Smooth muscle cell (in vitro differentiated cells): Measurements from ENCODE around the gene PLB1. TPM values are rescaled to one million over a fixed set of nuclear protein-coding genes. Genes with fewer than 3 reads are reported as not detected.

Experiments
- DNase-seq: peaks from one replicate; lab custom pipeline; 2025; ENCODE audit not compliant: unreplicated experiment; lab: John Stamatoyannopoulos, UW
- H2AFZ ChIP-seq: fragments of 200-600 bp; sonication (generic); 2 replicates; pipeline ENCODE4 v1.6.0; 2016; ENCODE audit warnings: antibody characterized with exemption, low read depth, mild to moderate bottlenecking
- H3F3A ChIP-seq: fragments of 200-600 bp; sonication (generic); 2 replicates; pipeline ENCODE4 v1.6.0; 2017; ENCODE audit warnings: antibody characterized with exemption, low read depth
- H3K27ac ChIP-seq: fragments of 200-600 bp; sonication (generic); 2 replicates; pipeline ENCODE4 v1.5.1; 2016; ENCODE audit warnings: low read depth, mild to moderate bottlenecking
- H3K27me3 ChIP-seq: fragments of 200-600 bp; sonication (generic); 2 replicates; pipeline ENCODE4 v1.6.1; 2016; ENCODE audit warnings: low read depth, mild to moderate bottlenecking
- H3K36me3 ChIP-seq: fragments of 200-600 bp; sonication (generic); 2 replicates; pipeline ENCODE4 v1.5.1; 2016; ENCODE audit warnings: low read depth
- H3K4me1 ChIP-seq: fragments of 200-600 bp; sonication (generic); 2 replicates; pipeline ENCODE4 v1.5.1; 2016; ENCODE audit warnings: low read depth
- H3K4me2 ChIP-seq: fragments of 200-600 bp; sonication (generic); 2 replicates; pipeline ENCODE4 v1.6.0; 2016; ENCODE audit warnings: mild to moderate bottlenecking
- H3K4me3 ChIP-seq: fragments of 200-600 bp; sonication (generic); 2 replicates; pipeline ENCODE4 v1.5.1; 2016; ENCODE audit warnings: mild to moderate bottlenecking
- H3K79me2 ChIP-seq: fragments of 200-600 bp; sonication (generic); 2 replicates; pipeline ENCODE4 v1.6.0; 2016; ENCODE audit warnings: low read depth, mild to moderate bottlenecking
- H3K9ac ChIP-seq: fragments of 200-600 bp; sonication (generic); 2 replicates; pipeline ENCODE4 v1.6.0; 2016; ENCODE audit warnings: low read depth
- H3K9me3 ChIP-seq: fragments of 200-600 bp; sonication (generic); replicated peaks from 2 replicates; pipeline ENCODE4 v1.5.1; 2016; ENCODE audit warnings: low read depth
- H4K20me1 ChIP-seq: fragments of 200-600 bp; sonication (generic); 2 replicates; pipeline ENCODE4 v1.6.0; 2016; ENCODE audit warnings: low read depth
- WGBS: methylation state at CpG from one replicate; pipeline ENCODE4 v1.1.7; 2016; ENCODE audit warnings: low lambda C conversion rate; 5-methylcytosine and 5-hydroxymethylcytosine counted together
- polyA plus RNA-seq: library from polyadenylated mRNA; unstranded; fragments of >200 nt; fragmentation: Nextera tagmentation; extraction: Ambion mirVana; gene quantifications from 2 replicates; pipeline ENCODE4 v1.2.1, GENCODE V29; 2016
- total RNA-seq: library from RNA; depleted of rRNA; stranded (reverse); fragments of >200 nt; gene quantifications from 2 replicates; pipeline ENCODE4 v1.2.3, GENCODE V29; 2014
- TF ChIP-seq, protein P1 (sequence below): fragments of 200-600 bp; sonication (generic); IDR thresholded peaks from 2 replicates; pipeline ENCODE4 v1.5.1; 2017; ENCODE audit warnings: borderline replicate concordance, mild to moderate bottlenecking, antibody characterized with exemption; ENCODE audit not compliant: insufficient read depth, poor library complexity, severe bottlenecking

PLB1 gene
- total and polyA plus RNA-seq, 2 experiments from 2014 or later = 0.75 to 8.7 TPM

DNA sequence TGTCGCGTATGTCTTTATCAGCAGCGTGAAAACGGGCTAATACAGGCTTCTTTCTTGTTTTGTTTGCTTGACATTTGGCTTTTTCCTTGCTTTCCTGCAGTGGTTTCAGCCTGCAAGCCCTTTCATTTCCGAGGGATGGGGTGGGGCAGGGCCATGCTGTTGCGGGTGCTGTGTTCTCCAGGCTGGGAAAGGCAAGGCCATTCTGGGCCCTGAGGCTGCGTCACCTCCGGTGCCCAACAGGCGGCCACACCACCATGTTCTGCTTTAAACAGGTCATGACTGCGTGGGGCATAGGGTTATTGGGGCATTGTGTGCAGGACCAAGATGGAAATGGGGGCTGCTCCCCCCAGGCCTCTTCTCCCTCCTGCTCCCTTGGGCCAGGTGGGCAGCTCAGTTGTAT is 38.6 kb upstream of the PLB1 start:
- Histone ChIP-seq H3K4me1 (no peaks in the 10 kb centered on the region), H4K20me1 (no peaks in the 10 kb centered on the region), H3K9ac (no peak overlapping the region), H3F3A (no peaks in the 10 kb centered on the region), H3K4me3 (no peak overlapping the region), H3K27ac (no peak overlapping the region), H3K4me2 (no peak overlapping the region), H3K27me3 (no peaks in the 10 kb centered on the region), H3K9me3 (no peaks in the 10 kb centered on the region), H3K36me3 (no peaks in the 10 kb centered on the region), H2AFZ (no peak overlapping the region), H3K79me2 (no peaks in the 10 kb centered on the region)
- TF ChIP-seq, protein P1, sequence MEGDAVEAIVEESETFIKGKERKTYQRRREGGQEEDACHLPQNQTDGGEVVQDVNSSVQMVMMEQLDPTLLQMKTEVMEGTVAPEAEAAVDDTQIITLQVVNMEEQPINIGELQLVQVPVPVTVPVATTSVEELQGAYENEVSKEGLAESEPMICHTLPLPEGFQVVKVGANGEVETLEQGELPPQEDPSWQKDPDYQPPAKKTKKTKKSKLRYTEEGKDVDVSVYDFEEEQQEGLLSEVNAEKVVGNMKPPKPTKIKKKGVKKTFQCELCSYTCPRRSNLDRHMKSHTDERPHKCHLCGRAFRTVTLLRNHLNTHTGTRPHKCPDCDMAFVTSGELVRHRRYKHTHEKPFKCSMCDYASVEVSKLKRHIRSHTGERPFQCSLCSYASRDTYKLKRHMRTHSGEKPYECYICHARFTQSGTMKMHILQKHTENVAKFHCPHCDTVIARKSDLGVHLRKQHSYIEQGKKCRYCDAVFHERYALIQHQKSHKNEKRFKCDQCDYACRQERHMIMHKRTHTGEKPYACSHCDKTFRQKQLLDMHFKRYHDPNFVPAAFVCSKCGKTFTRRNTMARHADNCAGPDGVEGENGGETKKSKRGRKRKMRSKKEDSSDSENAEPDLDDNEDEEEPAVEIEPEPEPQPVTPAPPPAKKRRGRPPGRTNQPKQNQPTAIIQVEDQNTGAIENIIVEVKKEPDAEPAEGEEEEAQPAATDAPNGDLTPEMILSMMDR = no peak
- no peak for DNase-seq
- WGBS = 92% methylated on average over 10 of the region's 10 CpGs

DNA sequence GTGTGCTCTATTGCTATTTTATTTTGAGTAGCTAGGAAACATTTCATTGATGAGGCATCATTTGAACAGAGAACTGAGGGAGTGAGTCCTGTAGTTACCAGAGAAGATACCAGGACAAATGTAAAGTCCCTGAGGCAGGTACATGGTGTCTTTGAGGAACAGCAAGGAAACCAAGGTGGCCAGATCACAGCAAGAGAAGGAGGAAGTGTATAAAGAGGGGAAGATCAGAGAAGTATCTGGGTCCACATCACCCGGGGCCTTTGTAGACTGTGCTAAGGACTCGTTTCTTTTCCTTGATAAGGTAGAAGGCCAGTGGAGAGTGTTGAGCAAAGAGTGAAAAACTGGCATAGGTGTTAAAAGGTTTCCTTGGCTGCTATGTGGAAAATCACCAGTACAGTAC is 34.8 kb upstream of the PLB1 start:
- Histone ChIP-seq H3K27me3 (no peaks in the 10 kb centered on the region), H3K4me3 (no peak overlapping the region), H3K9me3 (no peaks in the 10 kb centered on the region), H3K36me3 (no peaks in the 10 kb centered on the region), H3K79me2 (no peaks in the 10 kb centered on the region), H2AFZ (no peak overlapping the region), H3K4me2 (no peak overlapping the region), H3F3A (peaks cover 4% of the 10 kb centered on the region), H3K27ac (no peak overlapping the region), H3K4me1 (no peaks in the 10 kb centered on the region), H3K9ac (no peak overlapping the region), H4K20me1 (no peaks in the 10 kb centered on the region)
- 88% methylated on average over 2 of the region's 2 CpGs for WGBS
- TF ChIP-seq, protein P1 = no peak
- DNase-seq = no peak

DNA sequence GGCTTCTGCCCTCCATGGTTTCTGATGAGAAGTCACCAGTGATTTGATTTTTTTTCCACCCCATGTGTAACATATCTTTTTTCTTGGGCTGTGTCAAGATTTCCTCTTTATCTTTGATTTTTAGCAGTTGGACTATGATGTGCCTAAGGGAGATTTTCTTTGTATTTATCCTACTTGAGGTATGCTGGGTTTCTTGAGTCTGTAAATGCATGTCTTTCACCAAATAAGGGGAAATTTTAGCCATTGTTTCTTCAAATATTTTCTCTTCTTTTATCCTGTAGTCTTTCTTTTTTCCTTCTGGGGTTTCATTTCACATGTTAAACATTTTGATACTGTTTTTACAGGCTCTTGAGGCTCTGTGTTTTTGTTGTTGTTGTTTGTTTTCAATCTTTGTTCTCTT is 33.7 kb upstream of the PLB1 start:
- no peak overlapping the region for H2AFZ ChIP-seq
- H3K79me2 ChIP-seq = no peaks in the 10 kb centered on the region
- no peaks in the 10 kb centered on the region for H4K20me1 ChIP-seq
- peaks cover 4% of the 10 kb centered on the region for H3F3A ChIP-seq
- no peak overlapping the region for H3K4me2 ChIP-seq
- H3K9me3 ChIP-seq = no peaks in the 10 kb centered on the region
- no peak overlapping the region for H3K4me3 ChIP-seq
- no peak overlapping the region for H3K27ac ChIP-seq
- H3K36me3 ChIP-seq = no peaks in the 10 kb centered on the region
- no peak for DNase-seq
- no peak overlapping the region for H3K9ac ChIP-seq
- no peaks in the 10 kb centered on the region for H3K27me3 ChIP-seq
- H3K4me1 ChIP-seq = no peaks in the 10 kb centered on the region
- TF ChIP-seq, protein P1 = no peak

DNA sequence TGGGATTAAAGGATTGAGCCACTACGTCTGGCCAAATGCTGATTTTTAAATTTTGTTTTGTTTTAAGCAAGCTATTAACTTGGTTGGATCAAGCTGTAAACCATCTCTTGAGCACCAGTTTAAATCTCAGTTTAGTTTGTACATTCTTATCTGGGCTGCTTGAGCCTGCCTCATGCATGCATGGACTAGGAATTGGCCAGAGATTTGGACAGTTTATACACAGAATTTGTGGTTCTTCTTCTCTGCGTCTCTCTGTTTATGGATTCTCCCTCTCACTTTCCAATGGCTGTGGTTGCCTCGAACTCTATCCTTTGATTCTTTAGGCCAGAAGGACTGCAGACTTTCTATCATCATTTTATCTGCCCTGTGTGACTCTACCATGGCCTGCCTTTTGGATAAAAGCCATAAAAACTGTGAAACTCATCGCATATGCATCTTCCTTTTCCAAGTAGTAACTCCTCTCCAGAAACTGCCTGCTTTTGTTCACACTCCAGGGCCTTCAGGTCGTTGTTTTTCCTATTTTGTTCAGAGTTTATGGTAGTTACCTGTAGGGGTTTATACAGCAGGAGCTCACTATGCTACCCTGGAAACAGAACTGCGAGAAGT is 32.5 kb upstream of the PLB1 start:
- H3K27ac ChIP-seq = peak overlapping the region; percentile 50
- H3K79me2 ChIP-seq = no peaks in the 10 kb centered on the region
- H3K4me2 ChIP-seq = peak overlapping the region; percentile 69
- no peak overlapping the region for H3K9ac ChIP-seq
- DNase-seq = no peak
- no peaks in the 10 kb centered on the region for H3K4me1 ChIP-seq
- H4K20me1 ChIP-seq = no peaks in the 10 kb centered on the region
- TF ChIP-seq, protein P1 = no peak
- no peaks in the 10 kb centered on the region for H3K9me3 ChIP-seq
- H3K27me3 ChIP-seq = no peaks in the 10 kb centered on the region
- WGBS = 37% methylated on average over 6 of the region's 6 CpGs
- peaks cover 4% of the 10 kb centered on the region for H3F3A ChIP-seq
- no peak overlapping the region for H2AFZ ChIP-seq
- H3K4me3 ChIP-seq = no peak overlapping the region
- H3K36me3 ChIP-seq = no peaks in the 10 kb centered on the region
